Germinal center (tissue), 1 donor: Measurements from ENCODE around the gene DLG4.
A peak's percentile ranks its signal among the peaks of the same experiment; 100 is the strongest.
"Not testable (repeated sequence)": the region's sequence is repeated elsewhere in the genome, so short reads cannot be mapped to it uniquely, and the experiment has no call there.

Experiments
- DNase-seq: peaks from one replicate; pipeline ENCODE4 v3.0.0; 2012; ENCODE audit warnings: mixed read lengths, low spot score

Gene DLG4

GRCh38 chr17:7183433-7184090 lies 36.1 kb downstream of the DLG4 start:
- DNase-seq = no peak

GRCh38 chr17:7182101-7182500 lies 37.5 kb downstream of the DLG4 start:
- DNase-seq = not testable (repeated sequence)

GRCh38 chr17:7179317-7180254 lies 40.0 kb downstream of the DLG4 start, which contains the start of gene ASGR1:
Gene ASGR1 (minus strand): TSS chr17:7179370. CDS start chr17:7178563, 807 bp downstream.
- no peak for DNase-seq

GRCh38 chr17:7178973-7179316 lies 40.7 kb downstream of the DLG4 start:
- DNase-seq = no peak

- no peak for DNase-seq
Observed at GRCh38 chr17:7177954-7178477, 41.6 kb downstream of the DLG4 start.

GRCh38 chr17:7177191-7177953 lies 42.3 kb downstream of the DLG4 start:
- DNase-seq = peak; percentile 83

GRCh38 chr17:7176841-7177190 lies 42.8 kb downstream of the DLG4 start:
- no peak for DNase-seq

- no peak for DNase-seq
Observed at GRCh38 chr17:7176107-7176840, 43.4 kb downstream of the DLG4 start.

GRCh38 chr17:7175330-7175733 lies 44.3 kb downstream of the DLG4 start:
- DNase-seq = no peak

GRCh38 chr17:7174603-7175326 lies 44.9 kb downstream of the DLG4 start:
- no peak for DNase-seq

- DNase-seq = peak; percentile 21
Observed at GRCh38 chr17:7173687-7174602, 45.7 kb downstream of the DLG4 start.

GRCh38 chr17:7172522-7173191 lies 47.0 kb downstream of the DLG4 start:
- DNase-seq = not testable (repeated sequence)

- DNase-seq = not testable (repeated sequence)
Observed at GRCh38 chr17:7169565-7169908, 50.1 kb downstream of the DLG4 start.

- DNase-seq = not testable (repeated sequence)
Observed at GRCh38 chr17:7168841-7169564, 50.6 kb downstream of the DLG4 start.

- no peak for DNase-seq
Observed at GRCh38 chr17:7167832-7168231, 51.8 kb downstream of the DLG4 start.

- DNase-seq = no peak
Observed at GRCh38 chr17:7166873-7167272, 52.8 kb downstream of the DLG4 start.

- not testable (repeated sequence) for DNase-seq
Observed at GRCh38 chr17:7159571-7159970, 60.1 kb downstream of the DLG4 start.

GRCh38 chr17:7158424-7158823 lies 61.2 kb downstream of the DLG4 start:
- not testable (repeated sequence) for DNase-seq
